ENCODE results near the gene RPRD2. TPM values are rescaled to one million over a fixed set of nuclear protein-coding genes. Genes with fewer than 3 reads are reported as not detected.

The RPRD2 gene
- total RNA-seq, 1 experiment from 2014 or later = 26.7 TPM

DNA sequence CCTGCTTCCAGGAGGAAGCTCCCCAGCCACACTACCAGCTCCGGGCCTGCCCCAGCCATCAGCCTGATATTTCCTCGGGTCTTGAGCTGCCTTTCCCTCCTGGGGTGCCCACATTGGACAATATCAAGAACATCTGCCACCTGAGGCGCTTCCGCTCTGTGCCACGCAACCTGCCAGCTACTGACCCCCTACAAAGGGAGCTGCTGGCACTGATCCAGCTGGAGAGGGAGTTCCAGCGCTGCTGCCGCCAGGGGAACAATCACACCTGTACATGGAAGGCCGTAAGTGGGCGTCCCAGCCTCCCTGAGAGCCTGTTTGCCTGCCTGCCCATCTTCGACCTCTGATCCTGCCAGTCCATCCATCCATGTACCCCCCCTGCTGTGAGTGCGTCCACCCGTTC lies 147.6 kb downstream of the RPRD2 start:
- TF ChIP-seq SRF (IDR thresholded peaks at IDR 0.05; ENCODE audit: low read depth) = no peak
- TF ChIP-seq CEBPB (IDR thresholded peaks at IDR 0.05; ENCODE audit: low read depth) = no peak
- Histone ChIP-seq H2AFZ (ENCODE audit: low read depth, low read length, poor library complexity, severe bottlenecking) (no peak overlapping the region), H3K36me3 (ENCODE audit: control insufficient read depth in 1 of 2, insufficient read depth in 2 of 2, low read length in 2 of 2) (peaks cover 0 to 5% of the 10 kb centered on the region in 2 experiments; a peak in 1 of 4 replicates), H3K9ac (ENCODE audit: low read length) (no peak overlapping the region), H3K4me3 (replicated peaks in 1 of 2; ENCODE audit: low read depth in 1 of 2, low read length in 2 of 2) (no peak overlapping the region), H3K27ac (ENCODE audit: low read depth, low read length) (no peak overlapping the region), H3K9me2 (ENCODE audit: insufficient read depth) (no peaks in the 10 kb centered on the region), H3K9me3 (ENCODE audit: control insufficient read depth in 1 of 2, insufficient read depth in 1 of 2, low read depth in 1 of 2, low read length in 2 of 2) (no peaks in the 10 kb centered on the region), H3K79me2 (ENCODE audit: insufficient read depth, low read length) (no peaks in the 10 kb centered on the region), H3K4me1 (ENCODE audit: control insufficient read depth in 1 of 2, insufficient read depth in 2 of 2, low read length in 2 of 2) (peaks cover 17 to 31% of the 10 kb centered on the region in 2 experiments), H3K27me3 (ENCODE audit: insufficient read depth, low read length) (no peaks in the 10 kb centered on the region), H3K4me2 (ENCODE audit: low read length) (no peak overlapping the region), H4K20me1 (ENCODE audit: insufficient read depth) (no peaks in the 10 kb centered on the region)
- DNase-seq (ENCODE audit: low read depth, low spot score) = no peak
- ChIA-PET CTCF (no interaction called here), POLR2A (no interaction called here), RAD21 (ENCODE audit: low non-redundant PET in 1 of 2, low total read pairs in 2 of 2, uncharacterized antibody in 2 of 2, unreplicated experiment in 2 of 2) (no interaction called here)
- no peak for ATAC-seq
- intact Hi-C loops (cut with micrococcal nuclease) = no loop called here
- BruUV-seq (replicated peaks) = no TSS peak

DNA sequence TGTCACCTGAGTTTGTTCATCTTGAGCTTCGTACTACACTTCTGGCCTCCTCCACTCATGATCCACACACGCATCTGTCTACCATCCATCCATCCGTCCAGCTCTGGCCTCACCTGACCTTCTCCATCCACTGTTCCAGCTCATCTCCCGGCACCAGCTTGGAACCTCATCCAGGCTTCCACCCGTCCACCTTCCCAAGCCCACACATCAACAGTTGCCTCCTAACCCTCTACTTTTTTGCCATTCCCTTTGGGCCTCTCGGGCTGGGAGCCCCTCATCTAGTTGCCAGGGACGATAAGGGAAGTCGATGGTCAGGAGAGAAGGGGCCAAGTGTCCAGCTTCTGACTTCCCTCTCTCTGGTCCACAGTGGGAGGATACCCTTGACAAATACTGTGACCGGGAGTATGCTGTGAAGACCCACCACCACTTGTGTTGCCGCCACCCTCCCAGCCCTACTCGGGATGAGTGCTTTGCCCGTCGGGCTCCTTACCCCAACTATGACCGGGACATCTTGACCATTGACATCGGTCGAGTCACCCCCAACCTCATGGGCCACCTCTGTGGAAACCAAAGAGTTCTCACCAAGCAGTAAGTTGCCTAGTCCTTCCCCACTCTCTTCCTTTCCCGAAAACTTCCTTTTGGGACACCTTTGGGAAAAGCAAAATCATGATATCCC lies 148.2 kb downstream of the RPRD2 start:
- Histone ChIP-seq H3K36me3 (ENCODE audit: control insufficient read depth in 1 of 2, insufficient read depth in 2 of 2, low read length in 2 of 2) (no peaks in the 10 kb centered on the region), H3K9me3 (ENCODE audit: control insufficient read depth in 1 of 2, insufficient read depth in 1 of 2, low read depth in 1 of 2, low read length in 2 of 2) (no peaks in the 10 kb centered on the region), H3K27ac (ENCODE audit: low read depth, low read length) (no peak overlapping the region), H3K79me2 (ENCODE audit: insufficient read depth, low read length) (no peaks in the 10 kb centered on the region), H3K9me2 (ENCODE audit: insufficient read depth) (no peaks in the 10 kb centered on the region), H3K4me3 (replicated peaks in 1 of 2; ENCODE audit: low read depth in 1 of 2, low read length in 2 of 2) (no peak overlapping the region), H2AFZ (ENCODE audit: low read depth, low read length, poor library complexity, severe bottlenecking) (no peak overlapping the region), H3K9ac (ENCODE audit: low read length) (no peak overlapping the region), H3K4me1 (ENCODE audit: control insufficient read depth in 1 of 2, insufficient read depth in 2 of 2, low read length in 2 of 2) (peaks cover 19 to 35% of the 10 kb centered on the region in 2 experiments), H4K20me1 (ENCODE audit: insufficient read depth) (no peaks in the 10 kb centered on the region), H3K27me3 (ENCODE audit: insufficient read depth, low read length) (no peaks in the 10 kb centered on the region), H3K4me2 (ENCODE audit: low read length) (no peak overlapping the region)
- ATAC-seq (no peak), DNase-seq (ENCODE audit: low read depth, low spot score) (no peak)
- RAD21 ChIA-PET (ENCODE audit: low non-redundant PET in 1 of 2, low total read pairs in 2 of 2, uncharacterized antibody in 2 of 2, unreplicated experiment in 2 of 2) = no interaction called here
- CTCF ChIA-PET = no interaction called here
- BruUV-seq (replicated peaks) = no TSS peak
- intact Hi-C loops (cut with micrococcal nuclease) = no loop called here
- POLR2A ChIA-PET = interaction anchor here (0.6 kb wide), 1 partner anchor 188 kb away, joined by 3 read pairs; no protein-coding TSS in a partner anchor
- TF ChIP-seq POLR2A (IDR thresholded peaks at IDR 0.05; ENCODE audit: borderline replicate concordance, extremely low read depth, insufficient read depth, insufficient read length) (no peak), EZH2phosphoT487 (IDR thresholded peaks at IDR 0.05; ENCODE audit: borderline replicate concordance) (no peak), RAD21 (IDR thresholded peaks at IDR 0.05; ENCODE audit: low read depth) (no peak), FOSL1 (IDR thresholded peaks at IDR 0.05; ENCODE audit: low read depth) (no peak), EZH2 (IDR thresholded peaks at IDR 0.05) (no peak), SRF (IDR thresholded peaks at IDR 0.05; ENCODE audit: low read depth) (no peak), REST (IDR thresholded peaks at IDR 0.05; ENCODE audit: low read depth) (no peak), EGR1 (IDR thresholded peaks at IDR 0.05; ENCODE audit: low read depth) (no peak)
- TF ChIP-seq, protein P1, sequence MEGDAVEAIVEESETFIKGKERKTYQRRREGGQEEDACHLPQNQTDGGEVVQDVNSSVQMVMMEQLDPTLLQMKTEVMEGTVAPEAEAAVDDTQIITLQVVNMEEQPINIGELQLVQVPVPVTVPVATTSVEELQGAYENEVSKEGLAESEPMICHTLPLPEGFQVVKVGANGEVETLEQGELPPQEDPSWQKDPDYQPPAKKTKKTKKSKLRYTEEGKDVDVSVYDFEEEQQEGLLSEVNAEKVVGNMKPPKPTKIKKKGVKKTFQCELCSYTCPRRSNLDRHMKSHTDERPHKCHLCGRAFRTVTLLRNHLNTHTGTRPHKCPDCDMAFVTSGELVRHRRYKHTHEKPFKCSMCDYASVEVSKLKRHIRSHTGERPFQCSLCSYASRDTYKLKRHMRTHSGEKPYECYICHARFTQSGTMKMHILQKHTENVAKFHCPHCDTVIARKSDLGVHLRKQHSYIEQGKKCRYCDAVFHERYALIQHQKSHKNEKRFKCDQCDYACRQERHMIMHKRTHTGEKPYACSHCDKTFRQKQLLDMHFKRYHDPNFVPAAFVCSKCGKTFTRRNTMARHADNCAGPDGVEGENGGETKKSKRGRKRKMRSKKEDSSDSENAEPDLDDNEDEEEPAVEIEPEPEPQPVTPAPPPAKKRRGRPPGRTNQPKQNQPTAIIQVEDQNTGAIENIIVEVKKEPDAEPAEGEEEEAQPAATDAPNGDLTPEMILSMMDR (IDR thresholded peaks at IDR 0.05 in 2 of 3, conservative IDR thresholded peaks at IDR 0.05 in 1 of 3; ENCODE audit: borderline replicate concordance in 1 of 3, insufficient read depth in 1 of 3, low read depth in 2 of 3, low read length in 2 of 3) = no peak
- TF ChIP-seq, protein P2, sequence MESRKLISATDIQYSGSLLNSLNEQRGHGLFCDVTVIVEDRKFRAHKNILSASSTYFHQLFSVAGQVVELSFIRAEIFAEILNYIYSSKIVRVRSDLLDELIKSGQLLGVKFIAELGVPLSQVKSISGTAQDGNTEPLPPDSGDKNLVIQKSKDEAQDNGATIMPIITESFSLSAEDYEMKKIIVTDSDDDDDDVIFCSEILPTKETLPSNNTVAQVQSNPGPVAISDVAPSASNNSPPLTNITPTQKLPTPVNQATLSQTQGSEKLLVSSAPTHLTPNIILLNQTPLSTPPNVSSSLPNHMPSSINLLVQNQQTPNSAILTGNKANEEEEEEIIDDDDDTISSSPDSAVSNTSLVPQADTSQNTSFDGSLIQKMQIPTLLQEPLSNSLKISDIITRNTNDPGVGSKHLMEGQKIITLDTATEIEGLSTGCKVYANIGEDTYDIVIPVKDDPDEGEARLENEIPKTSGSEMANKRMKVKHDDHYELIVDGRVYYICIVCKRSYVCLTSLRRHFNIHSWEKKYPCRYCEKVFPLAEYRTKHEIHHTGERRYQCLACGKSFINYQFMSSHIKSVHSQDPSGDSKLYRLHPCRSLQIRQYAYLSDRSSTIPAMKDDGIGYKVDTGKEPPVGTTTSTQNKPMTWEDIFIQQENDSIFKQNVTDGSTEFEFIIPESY (IDR thresholded peaks at IDR 0.05; ENCODE audit: extremely low read depth, insufficient replicate concordance, low read length) = no peak
- TF ChIP-seq, protein P3, sequence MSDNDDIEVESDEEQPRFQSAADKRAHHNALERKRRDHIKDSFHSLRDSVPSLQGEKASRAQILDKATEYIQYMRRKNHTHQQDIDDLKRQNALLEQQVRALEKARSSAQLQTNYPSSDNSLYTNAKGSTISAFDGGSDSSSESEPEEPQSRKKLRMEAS (IDR thresholded peaks at IDR 0.05) = no peak
